ENCODE data around the gene DIO1.

The DIO1 gene

DNA sequence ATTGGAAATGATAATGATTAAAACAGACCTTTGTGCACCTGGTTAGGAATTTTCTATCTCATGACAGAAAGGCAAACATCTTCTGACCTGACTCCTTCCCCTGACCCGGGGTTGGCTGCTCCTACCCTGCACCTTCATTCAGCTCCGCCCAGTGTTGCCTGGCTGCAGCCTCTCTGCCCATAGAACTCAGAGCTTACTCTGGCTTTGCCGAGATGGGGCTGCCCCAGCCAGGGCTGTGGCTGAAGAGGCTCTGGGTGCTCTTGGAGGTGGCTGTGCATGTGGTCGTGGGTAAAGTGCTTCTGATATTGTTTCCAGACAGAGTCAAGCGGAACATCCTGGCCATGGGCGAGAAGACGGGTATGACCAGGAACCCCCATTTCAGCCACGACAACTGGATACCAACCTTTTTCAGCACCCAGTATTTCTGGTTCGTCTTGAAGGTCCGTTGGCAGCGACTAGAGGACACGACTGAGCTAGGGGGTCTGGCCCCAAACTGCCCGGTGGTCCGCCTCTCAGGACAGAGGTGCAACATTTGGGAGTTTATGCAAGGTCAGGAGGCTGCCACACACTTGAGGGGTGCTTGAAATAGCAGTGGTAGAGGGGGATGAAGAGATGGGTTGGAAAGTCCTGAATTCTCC, at the start of gene DIO1:
TSS of gene DIO1 (plus strand) at position 189 of the 638 bp plus-strand sequence. CDS start at position 213, 24 bp downstream.
- TF ChIP-seq ZNF274 (IDR thresholded peaks at IDR 0.05; ENCODE audit: low read depth, low read length) (no peak), SUZ12 (IDR thresholded peaks at IDR 0.05; ENCODE audit: extremely low read depth, insufficient read depth, insufficient read length) (no peak), YY1 (IDR thresholded peaks at IDR 0.05; ENCODE audit: insufficient read depth, insufficient read length) (no peak)
- no peaks in the 10 kb centered on the region for H3K36me3 ChIP-seq (ENCODE audit: insufficient read depth, insufficient read length, low read length)
- no peaks in the 10 kb centered on the region for H3K9me3 ChIP-seq (ENCODE audit: insufficient read depth, low read length)
- H3K4me3 ChIP-seq (ENCODE audit: insufficient read length, low read depth), result no peak within 1 kb of the TSS
- DNase-seq (ENCODE audit: low read depth, low spot score), result no peak
- H3K4me1 ChIP-seq (ENCODE audit: insufficient read depth, insufficient read length), result peaks cover 5% of the 10 kb centered on the region
- H3K9ac ChIP-seq (ENCODE audit: insufficient read length, low read depth), result no peak within 1 kb of the TSS
- H3K27me3 ChIP-seq (ENCODE audit: insufficient read depth, insufficient read length), result no peaks in the 10 kb centered on the region

GRCh38 chr1:53847980-53848379, 46.0 kb upstream of the DIO1 start:
- no peak overlapping the region for H3K9ac ChIP-seq (ENCODE audit: insufficient read length, low read depth)
- TF ChIP-seq ZNF274 (IDR thresholded peaks at IDR 0.05; ENCODE audit: low read depth, low read length), result no peak
- no peak for TF ChIP-seq YY1 (IDR thresholded peaks at IDR 0.05; ENCODE audit: insufficient read depth, insufficient read length)
- TF ChIP-seq SUZ12 (IDR thresholded peaks at IDR 0.05; ENCODE audit: extremely low read depth, insufficient read depth, insufficient read length), result no peak

DNA sequence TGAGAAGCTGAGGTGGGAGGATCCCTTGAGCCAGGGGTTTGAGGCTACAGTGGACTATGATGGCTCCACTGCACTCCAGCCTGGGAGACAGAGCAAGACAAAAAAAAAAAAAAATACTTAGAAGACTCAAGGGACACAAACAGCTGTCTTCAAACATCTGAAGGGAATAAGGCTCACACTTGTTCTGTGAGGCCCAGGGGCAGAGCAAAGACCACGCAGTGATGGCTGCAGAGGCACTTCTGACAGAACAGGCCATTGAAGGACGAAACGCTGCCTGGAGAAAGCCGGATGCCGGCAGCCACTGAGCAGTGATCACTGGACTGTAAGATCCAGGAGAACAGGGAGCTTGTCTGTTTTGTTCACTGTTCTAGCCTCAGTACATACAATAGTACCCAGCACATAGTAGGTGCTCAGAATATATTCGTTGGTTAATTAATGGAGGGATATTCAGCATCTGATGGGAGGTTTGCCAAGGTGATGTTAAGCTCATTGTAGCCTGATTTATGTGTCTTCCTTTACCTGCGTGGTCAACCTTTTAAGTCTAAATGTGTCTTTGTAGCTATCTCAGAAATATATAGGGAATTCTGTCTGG, 43.8 kb upstream of the DIO1 start:
- Histone ChIP-seq H3K9ac (ENCODE audit: insufficient read length, low read depth) (no peak overlapping the region), H3K36me3 (ENCODE audit: insufficient read depth, insufficient read length, low read length) (peaks cover 32% of the 10 kb centered on the region), H3K9me3 (ENCODE audit: insufficient read depth, low read length) (peaks cover 13% of the 10 kb centered on the region; the same call in 1 of the 2 replicates), H3K4me1 (ENCODE audit: insufficient read depth, insufficient read length) (no peaks in the 10 kb centered on the region), H3K27me3 (ENCODE audit: insufficient read depth, insufficient read length) (no peaks in the 10 kb centered on the region), H3K4me3 (ENCODE audit: insufficient read length, low read depth) (no peak overlapping the region)
- no peak for DNase-seq (ENCODE audit: low read depth, low spot score)
- TF ChIP-seq YY1 (IDR thresholded peaks at IDR 0.05; ENCODE audit: insufficient read depth, insufficient read length) (no peak), SUZ12 (IDR thresholded peaks at IDR 0.05; ENCODE audit: extremely low read depth, insufficient read depth, insufficient read length) (no peak), ZNF274 (IDR thresholded peaks at IDR 0.05; ENCODE audit: low read depth, low read length) (no peak)

More at GRCh38 chr1:53847980-53848379, 46.0 kb upstream of the DIO1 start:
- Histone ChIP-seq H3K27me3 (ENCODE audit: insufficient read depth, insufficient read length) (no peaks in the 10 kb centered on the region), H3K36me3 (ENCODE audit: insufficient read depth, insufficient read length, low read length) (peaks cover 17% of the 10 kb centered on the region), H3K4me1 (ENCODE audit: insufficient read depth, insufficient read length) (no peaks in the 10 kb centered on the region), H3K4me3 (ENCODE audit: insufficient read length, low read depth) (no peak overlapping the region), H3K9me3 (ENCODE audit: insufficient read depth, low read length) (peaks cover 13% of the 10 kb centered on the region; the same call in 1 of the 2 replicates)
- no peak for DNase-seq (ENCODE audit: low read depth, low spot score)

GRCh38 chr1:53851571-53852285, 42.3 kb upstream of the DIO1 start:
- Histone ChIP-seq H3K9ac (ENCODE audit: insufficient read length, low read depth) (no peak overlapping the region), H3K36me3 (ENCODE audit: insufficient read depth, insufficient read length, low read length) (peaks cover 48% of the 10 kb centered on the region), H3K4me1 (ENCODE audit: insufficient read depth, insufficient read length) (no peaks in the 10 kb centered on the region), H3K9me3 (ENCODE audit: insufficient read depth, low read length) (peaks cover 13% of the 10 kb centered on the region; the same call in 1 of the 2 replicates), H3K4me3 (ENCODE audit: insufficient read length, low read depth) (no peak overlapping the region), H3K27me3 (ENCODE audit: insufficient read depth, insufficient read length) (no peaks in the 10 kb centered on the region)
- TF ChIP-seq ZNF274 (IDR thresholded peaks at IDR 0.05; ENCODE audit: low read depth, low read length), result no peak
- DNase-seq (ENCODE audit: low read depth, low spot score), result no peak

DNA sequence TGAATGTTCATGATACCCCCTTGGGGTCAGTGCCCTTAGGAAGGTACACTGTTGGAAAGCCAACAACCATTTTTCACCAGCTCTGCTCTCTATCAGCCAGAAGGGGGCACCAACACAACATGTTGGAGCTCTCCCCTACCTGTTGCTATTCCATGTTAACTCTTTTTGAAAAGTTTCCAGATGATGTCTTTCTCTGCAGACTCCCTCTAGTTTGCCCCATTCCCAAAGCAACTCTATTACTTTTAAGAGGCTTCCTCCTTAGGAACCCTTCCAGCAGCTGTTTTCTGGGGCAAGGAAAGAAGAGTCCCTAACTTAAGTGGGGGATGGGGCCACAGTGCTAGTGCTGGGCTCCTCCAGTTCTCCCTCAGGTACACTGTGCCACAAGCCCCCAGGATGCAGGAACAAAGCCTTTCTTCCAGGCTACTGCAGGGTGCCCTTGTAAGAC, 33.0 kb upstream of the DIO1 start:
- H3K9ac ChIP-seq (ENCODE audit: insufficient read length, low read depth), result no peak overlapping the region
- no peak overlapping the region for H3K4me3 ChIP-seq (ENCODE audit: insufficient read length, low read depth)
- peak; percentile 72 for DNase-seq (ENCODE audit: low read depth, low spot score)
- no peaks in the 10 kb centered on the region for H3K27me3 ChIP-seq (ENCODE audit: insufficient read depth, insufficient read length)
- no peaks in the 10 kb centered on the region for H3K9me3 ChIP-seq (ENCODE audit: insufficient read depth, low read length)
- TF ChIP-seq YY1 (IDR thresholded peaks at IDR 0.05; ENCODE audit: insufficient read depth, insufficient read length), result no peak
- no peak for TF ChIP-seq ZNF274 (IDR thresholded peaks at IDR 0.05; ENCODE audit: low read depth, low read length)
- no peak for TF ChIP-seq SUZ12 (IDR thresholded peaks at IDR 0.05; ENCODE audit: extremely low read depth, insufficient read depth, insufficient read length)
- no peaks in the 10 kb centered on the region for H3K4me1 ChIP-seq (ENCODE audit: insufficient read depth, insufficient read length)
- peaks cover 42% of the 10 kb centered on the region for H3K36me3 ChIP-seq (ENCODE audit: insufficient read depth, insufficient read length, low read length)

DNA sequence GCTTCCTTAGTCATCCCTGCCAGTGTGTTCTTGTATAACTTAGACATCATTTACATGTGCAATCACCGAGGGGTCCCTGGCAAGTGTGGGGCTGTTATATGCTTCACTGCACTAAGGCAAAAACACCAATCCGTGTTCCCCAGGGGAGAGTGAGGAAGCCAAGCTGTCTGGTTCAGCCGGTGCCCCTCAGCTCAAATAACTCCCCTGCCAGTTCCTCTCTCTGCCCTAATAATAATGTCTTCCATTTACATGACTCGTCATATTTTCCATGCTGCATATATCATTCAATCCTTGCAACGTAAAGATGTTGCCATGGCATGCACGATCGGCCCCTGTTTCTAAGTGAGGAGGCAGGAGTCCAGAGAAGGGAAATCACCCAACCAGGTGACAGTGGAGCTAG, 31.5 kb upstream of the DIO1 start:
- Histone ChIP-seq H3K9me3 (ENCODE audit: insufficient read depth, low read length) (no peaks in the 10 kb centered on the region), H3K4me1 (ENCODE audit: insufficient read depth, insufficient read length) (no peaks in the 10 kb centered on the region), H3K9ac (ENCODE audit: insufficient read length, low read depth) (no peak overlapping the region), H3K27me3 (ENCODE audit: insufficient read depth, insufficient read length) (no peaks in the 10 kb centered on the region), H3K36me3 (ENCODE audit: insufficient read depth, insufficient read length, low read length) (peaks cover 37% of the 10 kb centered on the region), H3K4me3 (ENCODE audit: insufficient read length, low read depth) (no peak overlapping the region)
- TF ChIP-seq ZNF274 (IDR thresholded peaks at IDR 0.05; ENCODE audit: low read depth, low read length), result no peak
- TF ChIP-seq SUZ12 (IDR thresholded peaks at IDR 0.05; ENCODE audit: extremely low read depth, insufficient read depth, insufficient read length), result no peak
- TF ChIP-seq YY1 (IDR thresholded peaks at IDR 0.05; ENCODE audit: insufficient read depth, insufficient read length), result no peak
- no peak for DNase-seq (ENCODE audit: low read depth, low spot score)

DNA sequence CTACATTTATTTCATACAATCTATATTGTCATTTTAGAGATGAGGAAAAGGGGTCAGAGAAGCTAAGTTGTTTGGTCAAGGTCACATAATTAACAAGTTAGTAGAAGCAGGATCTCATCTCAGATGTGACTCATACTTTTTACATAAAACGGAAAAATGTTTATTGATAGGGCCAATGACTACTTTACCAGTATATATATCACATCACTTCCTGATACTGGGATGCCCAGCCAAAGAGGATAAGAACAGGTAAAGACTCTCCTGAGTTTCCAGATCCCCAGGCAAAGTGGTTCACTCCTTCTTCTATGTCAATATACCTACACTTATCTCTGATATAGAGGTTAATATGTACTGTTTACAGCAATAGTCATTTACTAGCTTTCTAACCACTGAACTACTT, 25.4 kb upstream of the DIO1 start:
- H3K9me3 ChIP-seq (ENCODE audit: insufficient read depth, low read length), result no peaks in the 10 kb centered on the region
- H3K4me3 ChIP-seq (ENCODE audit: insufficient read length, low read depth), result no peak overlapping the region
- H3K4me1 ChIP-seq (ENCODE audit: insufficient read depth, insufficient read length), result no peaks in the 10 kb centered on the region
- no peak for DNase-seq (ENCODE audit: low read depth, low spot score)
- TF ChIP-seq ZNF274 (IDR thresholded peaks at IDR 0.05; ENCODE audit: low read depth, low read length) (no peak), YY1 (IDR thresholded peaks at IDR 0.05; ENCODE audit: insufficient read depth, insufficient read length) (no peak), SUZ12 (IDR thresholded peaks at IDR 0.05; ENCODE audit: extremely low read depth, insufficient read depth, insufficient read length) (no peak)
- no peaks in the 10 kb centered on the region for H3K27me3 ChIP-seq (ENCODE audit: insufficient read depth, insufficient read length)
- H3K36me3 ChIP-seq (ENCODE audit: insufficient read depth, insufficient read length, low read length), result peaks cover 33% of the 10 kb centered on the region
- no peak overlapping the region for H3K9ac ChIP-seq (ENCODE audit: insufficient read length, low read depth)

All from NT2/D1 (cell line).